Lower leg skin (tissue), 3 donors: ENCODE results near the gene SIK2.

Source experiments
- CTCF ChIP-seq, 3 donors: fragments of 450-650 bp; IDR thresholded peaks; one replicate each; pipeline ENCODE4 v1.5.1; 2016; ENCODE audit warnings: antibody characterized with exemption in 3 of 3, mild to moderate bottlenecking in 3 of 3, moderate library complexity in 2 of 3
- POLR2A ChIP-seq, 2 donors: fragments of 450-650 bp; IDR thresholded peaks; one replicate each; pipeline ENCODE4 v1.6.1; 2016 to 2017; ENCODE audit warnings: antibody characterized with exemption in 2 of 2, mild to moderate bottlenecking in 1 of 2, moderate library complexity in 1 of 2

- TF ChIP-seq CTCF (IDR thresholded peaks at IDR 0.05) (no peak), POLR2A (IDR thresholded peaks at IDR 0.05) (no peak)
Observed at GRCh38 chr11:111591187-111591960, 10.9 kb upstream of the SIK2 start.
